GM19324 (cell line): Measurements from ENCODE around the gene ACSF2.
"Not testable (repeated sequence)": the region's sequence is repeated elsewhere in the genome, so short reads cannot be mapped to it uniquely, and the experiment has no call there.

Experiments used
- ATAC-seq: cut with Tn5 transposase; IDR thresholded peaks from one replicate; pipeline ENCODE4 v1.9.1; 2021; ENCODE audit warnings: mild to moderate bottlenecking, moderate library complexity; ENCODE audit not compliant: unreplicated experiment, low FRiP score

Gene ACSF2

GRCh38 chr17:50461550-50462132 is 35.6 kb downstream of the ACSF2 start:
- no peak for ATAC-seq

- no peak for ATAC-seq
Observed at GRCh38 chr17:50462446-50462845, 36.4 kb downstream of the ACSF2 start.

- ATAC-seq: no peak
Observed at GRCh38 chr17:50464121-50464520, 38.1 kb downstream of the ACSF2 start.

GRCh38 chr17:50464736-50465135 is 38.7 kb downstream of the ACSF2 start:
- no peak for ATAC-seq

- no peak for ATAC-seq
Observed at GRCh38 chr17:50465171-50465570, 39.2 kb downstream of the ACSF2 start.

GRCh38 chr17:50465635-50466034 is 39.6 kb downstream of the ACSF2 start:
- ATAC-seq: no peak

- no peak for ATAC-seq
Observed at GRCh38 chr17:50466371-50467113, 40.5 kb downstream of the ACSF2 start.

GRCh38 chr17:50467114-50467854 is 41.3 kb downstream of the ACSF2 start:
- no peak for ATAC-seq

- ATAC-seq: no peak
Observed at GRCh38 chr17:50467855-50468303, 41.9 kb downstream of the ACSF2 start.

GRCh38 chr17:50468304-50469207 is 42.5 kb downstream of the ACSF2 start, which contains the start of gene CHAD:
Gene CHAD, minus strand, starts transcription at chr17:50468880. Its CDS starts 67 bp downstream, at chr17:50468813.
- no peak for ATAC-seq

- no peak for ATAC-seq
Observed at GRCh38 chr17:50469208-50469605, 43.2 kb downstream of the ACSF2 start.

GRCh38 chr17:50469671-50470305 is 43.8 kb downstream of the ACSF2 start:
- no peak for ATAC-seq

- no peak for ATAC-seq
Observed at GRCh38 chr17:50470426-50470825, 44.4 kb downstream of the ACSF2 start.

- ATAC-seq: no peak
Observed at GRCh38 chr17:50471009-50471905, 45.2 kb downstream of the ACSF2 start.

- ATAC-seq: no peak
Observed at GRCh38 chr17:50472286-50472685, 46.3 kb downstream of the ACSF2 start.

GRCh38 chr17:50472761-50473161 is 46.7 kb downstream of the ACSF2 start:
- ATAC-seq: not testable (repeated sequence)

- no peak for ATAC-seq
Observed at GRCh38 chr17:50473901-50474300, 47.9 kb downstream of the ACSF2 start.

- ATAC-seq: no peak
Observed at GRCh38 chr17:50474523-50474922, 48.5 kb downstream of the ACSF2 start.

- ATAC-seq: no peak
Observed at GRCh38 chr17:50475362-50475761, 49.3 kb downstream of the ACSF2 start.
